HepG2 (cell line): ENCODE measurements around the gene CHMP4B. TPM values are rescaled to one million over a fixed set of nuclear protein-coding genes. Genes with fewer than 3 reads are reported as not detected.

Experiments
- ARID2 ChIP-seq: sonication (generic); formaldehyde crosslinking; IDR thresholded peaks from 2 replicates; pipeline ENCODE4 v1.8.1; 2022; ENCODE audit warnings: mild to moderate bottlenecking, missing genetic modification reagents, borderline replicate concordance
- ASH2L ChIP-seq: fragments of 300-600, 200-600 bp; sonication (generic); IDR thresholded peaks from 2 replicates; pipeline ENCODE4 v1.7.0; 2017; ENCODE audit warnings: low read depth, mild to moderate bottlenecking, moderate library complexity, mixed read lengths, low read length; ENCODE audit not compliant: insufficient read length
- CBX5 ChIP-seq: sonication (generic); formaldehyde crosslinking; IDR thresholded peaks from 2 replicates; pipeline ENCODE4 v1.4.0; 2020; ENCODE audit warnings: missing genetic modification reagents, borderline replicate concordance
- GATA4 ChIP-seq: sonication (generic); IDR thresholded peaks from 2 replicates; pipeline ENCODE4 v1.6.1; 2016; ENCODE audit warnings: antibody characterized with exemption, low read depth, borderline replicate concordance
- GATAD2A ChIP-seq: IDR thresholded peaks from 2 replicates; pipeline ENCODE4 v1.6.1; 2016
- HNRNPUL1 ChIP-seq: fragments of 200-400 bp; formaldehyde crosslinking; IDR thresholded peaks from 2 replicates; pipeline ENCODE4 v1.6.1; 2017; ENCODE audit warnings: low read depth, mild to moderate bottlenecking, low read length, moderate library complexity
- MAFK ChIP-seq, 2 experiments: IDR thresholded peaks in 1 of 2; conservative IDR thresholded peaks in 1 of 2; 2 replicates each; pipeline ENCODE4 v1.6.1; 2011; ENCODE audit warnings: improper control_type of control experiment in 2 of 2, low read length in 2 of 2
- MATR3 ChIP-seq: sonication (generic); formaldehyde crosslinking; IDR thresholded peaks from 2 replicates; pipeline ENCODE4 v1.4.0; 2020; ENCODE audit warnings: missing genetic modification reagents
- MBD4 ChIP-seq: IDR thresholded peaks from 2 replicates; pipeline ENCODE4 v1.6.1; 2012; ENCODE audit warnings: low read length, inconsistent platforms, borderline replicate concordance
- MTF2 ChIP-seq: sonication (generic); formaldehyde crosslinking; IDR thresholded peaks from 2 replicates; pipeline ENCODE4 v1.5.0; 2020; ENCODE audit warnings: missing genetic modification reagents, borderline replicate concordance
- TMF1 ChIP-seq: sonication (generic); formaldehyde crosslinking; IDR thresholded peaks from 2 replicates; pipeline ENCODE4 v1.8.1; 2022; ENCODE audit warnings: low read depth, missing genetic modification reagents
- XRCC5 ChIP-seq: fragments of 200-400 bp; formaldehyde crosslinking; optimal IDR thresholded peaks from 2 replicates; pipeline ENCODE3; 2017; ENCODE audit warnings: mild to moderate bottlenecking, low read length
- ZNF441 ChIP-seq: sonication (generic); formaldehyde crosslinking; IDR thresholded peaks from 2 replicates; pipeline ENCODE4 v1.7.0; 2021; ENCODE audit warnings: missing genetic modification reagents, borderline replicate concordance
- ZNF496 ChIP-seq: sonication (generic); formaldehyde crosslinking; IDR thresholded peaks from 2 replicates; pipeline ENCODE4 v1.8.1; 2023; ENCODE audit warnings: mild to moderate bottlenecking, moderate library complexity, missing genetic modification reagents; ENCODE audit not compliant: insufficient replicate concordance
- ZNF644 ChIP-seq: IDR thresholded peaks from 2 replicates; pipeline ENCODE4 v1.6.1; 2016; ENCODE audit warnings: low read depth
- ZNF790 ChIP-seq: sonication (generic); formaldehyde crosslinking; IDR thresholded peaks from 2 replicates; pipeline ENCODE4 v1.8.0; 2022; ENCODE audit warnings: missing genetic modification reagents, mild to moderate bottlenecking, borderline replicate concordance
- polyA plus RNA-seq, 8 experiments: library from polyadenylated mRNA; depleted of rRNA in 3 of 8; stranded (reverse) in 7 of 8; unstranded in 1 of 8; fragments of >200 nt; fragmentation: Illumina TruSeq in 4 of 8; extraction: Trizol in 4 of 8; gene quantifications; 2 replicates each; pipeline versions ENCODE4 v1.2.1 to v1.2.3, GENCODE V29; 2011 to 2016; ENCODE audit warnings: low read depth in 4 of 8, missing spikeins in 1 of 8, mixed read lengths in 1 of 8; ENCODE audit not compliant: insufficient read depth in 1 of 8
- total RNA-seq, 5 experiments: library from RNA; depleted of rRNA; stranded (reverse); fragments of >200 nt; fragmentation: Illumina TruSeq; extraction: Trizol; gene quantifications; 2 replicates each; pipeline ENCODE4 v1.2.3, GENCODE V29; 2016; ENCODE audit warnings: low read depth in 1 of 5
- TF ChIP-seq, protein P1 (sequence below): sonication (generic); formaldehyde crosslinking; IDR thresholded peaks from 2 replicates; pipeline ENCODE4 v1.8.0; 2022; ENCODE audit warnings: mild to moderate bottlenecking, missing genetic modification reagents, borderline replicate concordance
- TF ChIP-seq, protein P2 (sequence below): sonication (generic); formaldehyde crosslinking; IDR thresholded peaks from one replicate; pipeline ENCODE4 v1.5.1; 2020; ENCODE audit warnings: mild to moderate bottlenecking, missing genetic modification reagents; ENCODE audit errors: not compliant biosample characterization
- TF ChIP-seq, protein P3 (sequence below): sonication (generic); formaldehyde crosslinking; IDR thresholded peaks from 2 replicates; pipeline ENCODE4 v1.4.0; 2020; ENCODE audit warnings: missing genetic modification reagents, borderline replicate concordance

Gene CHMP4B
- total and polyA plus RNA-seq, 2 of the 13 experiments (the other 11 are each of a cell fraction or from before 2014, with no cell fraction given) = 40.1 to 45.6 TPM

DNA sequence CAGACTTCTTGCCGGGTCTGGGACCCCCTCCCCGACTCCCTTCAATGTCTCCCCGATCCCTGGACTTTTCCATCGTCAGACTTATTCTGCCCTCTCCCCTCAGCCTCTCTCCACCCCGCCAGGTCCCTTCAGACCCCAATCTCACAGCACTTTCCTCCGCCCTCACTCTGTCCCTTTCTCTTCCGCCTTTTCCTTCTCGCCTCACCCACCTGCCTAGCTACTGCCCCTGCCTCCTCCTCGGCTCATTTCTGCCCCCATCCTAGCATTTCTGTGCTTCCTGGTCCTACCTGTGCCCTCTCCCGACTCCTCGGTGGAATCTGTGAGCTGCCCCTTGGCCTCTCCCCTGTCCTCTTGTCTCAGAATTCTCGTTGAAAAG is 616 bp downstream of the CHMP4B start (continued):
- TF ChIP-seq MBD4 (no peak), ZNF441 (CRISPR knock-in tag) (peak; percentile 32; the same call in 1 of the 2 replicates), ZNF496 (no peak), TMF1 (CRISPR knock-in tag) (no peak), ASH2L (no peak), MATR3 (no peak), GATAD2A (no peak), HNRNPUL1 (no peak), XRCC5 (no peak), CBX5 (CRISPR knock-in tag) (no peak), MAFK (conservative IDR thresholded peaks at IDR 0.05 in 1 of 2, IDR thresholded peaks at IDR 0.05 in 1 of 2; ENCODE audit: low read length in 2 of 2) (no peak), MTF2 (no peak), ZNF644 (no peak), ZNF790 (CRISPR knock-in tag) (no peak), GATA4 (no peak), ARID2 (CRISPR knock-in tag) (peak; percentile 86; the same call in 1 of the 2 replicates)
- TF ChIP-seq, protein P1, sequence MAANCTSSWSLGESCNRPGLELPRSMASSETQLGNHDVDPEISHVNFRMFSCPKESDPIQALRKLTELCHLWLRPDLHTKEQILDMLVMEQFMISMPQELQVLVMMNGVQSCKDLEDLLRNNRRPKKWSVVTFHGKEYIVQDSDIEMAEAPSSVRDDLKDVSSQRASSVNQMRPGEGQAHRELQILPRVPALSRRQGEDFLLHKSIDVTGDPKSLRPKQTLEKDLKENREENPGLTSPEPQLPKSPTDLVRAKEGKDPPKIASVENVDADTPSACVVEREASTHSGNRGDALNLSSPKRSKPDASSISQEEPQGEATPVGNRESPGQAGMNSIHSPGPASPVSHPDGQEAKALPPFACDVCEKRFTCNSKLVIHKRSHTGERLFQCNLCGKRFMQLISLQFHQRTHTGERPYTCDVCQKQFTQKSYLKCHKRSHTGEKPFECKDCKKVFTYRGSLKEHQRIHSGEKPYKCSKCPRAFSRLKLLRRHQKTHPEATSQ (CRISPR knock-in tag) = no peak
- TF ChIP-seq, protein P2, sequence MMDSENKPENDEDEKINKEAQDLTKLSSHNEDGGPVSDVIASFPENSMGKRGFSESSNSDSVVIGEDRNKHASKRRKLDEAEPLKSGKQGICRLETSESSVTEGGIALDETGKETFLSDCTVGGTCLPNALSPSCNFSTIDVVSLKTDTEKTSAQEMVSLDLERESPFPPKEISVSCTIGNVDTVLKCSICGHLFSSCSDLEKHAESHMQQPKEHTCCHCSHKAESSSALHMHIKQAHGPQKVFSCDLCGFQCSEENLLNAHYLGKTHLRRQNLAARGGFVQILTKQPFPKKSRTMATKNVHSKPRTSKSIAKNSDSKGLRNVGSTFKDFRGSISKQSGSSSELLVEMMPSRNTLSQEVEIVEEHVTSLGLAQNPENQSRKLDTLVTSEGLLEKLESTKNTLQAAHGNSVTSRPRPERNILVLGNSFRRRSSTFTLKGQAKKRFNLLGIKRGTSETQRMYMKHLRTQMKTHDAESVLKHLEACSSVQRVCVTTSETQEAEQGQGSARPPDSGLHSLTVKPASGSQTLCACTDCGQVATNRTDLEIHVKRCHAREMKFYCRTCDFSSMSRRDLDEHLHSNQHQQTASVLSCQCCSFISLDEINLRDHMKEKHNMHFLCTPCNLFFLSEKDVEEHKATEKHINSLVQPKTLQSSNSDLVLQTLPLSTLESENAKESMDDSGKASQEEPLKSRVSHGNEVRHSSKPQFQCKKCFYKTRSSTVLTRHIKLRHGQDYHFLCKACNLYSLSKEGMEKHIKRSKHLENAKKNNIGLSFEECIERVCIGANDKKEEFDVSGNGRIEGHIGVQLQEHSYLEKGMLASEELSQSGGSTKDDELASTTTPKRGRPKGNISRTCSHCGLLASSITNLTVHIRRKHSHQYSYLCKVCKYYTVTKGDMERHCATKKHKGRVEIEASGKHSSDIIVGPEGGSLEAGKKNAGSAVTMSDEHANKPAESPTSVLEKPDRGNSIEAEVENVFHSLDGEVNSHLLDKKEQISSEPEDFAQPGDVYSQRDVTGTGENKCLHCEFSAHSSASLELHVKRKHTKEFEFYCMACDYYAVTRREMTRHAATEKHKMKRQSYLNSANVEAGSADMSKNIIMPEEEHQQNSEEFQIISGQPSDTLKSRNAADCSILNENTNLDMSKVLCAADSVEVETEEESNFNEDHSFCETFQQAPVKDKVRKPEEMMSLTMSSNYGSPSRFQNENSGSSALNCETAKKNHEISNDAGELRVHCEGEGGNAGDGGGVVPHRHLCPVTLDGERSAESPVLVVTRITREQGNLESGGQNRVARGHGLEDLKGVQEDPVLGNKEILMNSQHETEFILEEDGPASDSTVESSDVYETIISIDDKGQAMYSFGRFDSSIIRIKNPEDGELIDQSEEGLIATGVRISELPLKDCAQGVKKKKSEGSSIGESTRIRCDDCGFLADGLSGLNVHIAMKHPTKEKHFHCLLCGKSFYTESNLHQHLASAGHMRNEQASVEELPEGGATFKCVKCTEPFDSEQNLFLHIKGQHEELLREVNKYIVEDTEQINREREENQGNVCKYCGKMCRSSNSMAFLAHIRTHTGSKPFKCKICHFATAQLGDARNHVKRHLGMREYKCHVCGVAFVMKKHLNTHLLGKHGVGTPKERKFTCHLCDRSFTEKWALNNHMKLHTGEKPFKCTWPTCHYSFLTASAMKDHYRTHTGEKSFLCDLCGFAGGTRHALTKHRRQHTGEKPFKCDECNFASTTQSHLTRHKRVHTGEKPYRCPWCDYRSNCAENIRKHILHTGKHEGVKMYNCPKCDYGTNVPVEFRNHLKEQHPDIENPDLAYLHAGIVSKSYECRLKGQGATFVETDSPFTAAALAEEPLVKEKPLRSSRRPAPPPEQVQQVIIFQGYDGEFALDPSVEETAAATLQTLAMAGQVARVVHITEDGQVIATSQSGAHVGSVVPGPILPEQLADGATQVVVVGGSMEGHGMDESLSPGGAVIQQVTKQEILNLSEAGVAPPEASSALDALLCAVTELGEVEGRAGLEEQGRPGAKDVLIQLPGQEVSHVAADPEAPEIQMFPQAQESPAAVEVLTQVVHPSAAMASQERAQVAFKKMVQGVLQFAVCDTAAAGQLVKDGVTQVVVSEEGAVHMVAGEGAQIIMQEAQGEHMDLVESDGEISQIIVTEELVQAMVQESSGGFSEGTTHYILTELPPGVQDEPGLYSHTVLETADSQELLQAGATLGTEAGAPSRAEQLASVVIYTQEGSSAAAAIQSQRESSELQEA (CRISPR knock-in tag) = no peak
- TF ChIP-seq, protein P3, sequence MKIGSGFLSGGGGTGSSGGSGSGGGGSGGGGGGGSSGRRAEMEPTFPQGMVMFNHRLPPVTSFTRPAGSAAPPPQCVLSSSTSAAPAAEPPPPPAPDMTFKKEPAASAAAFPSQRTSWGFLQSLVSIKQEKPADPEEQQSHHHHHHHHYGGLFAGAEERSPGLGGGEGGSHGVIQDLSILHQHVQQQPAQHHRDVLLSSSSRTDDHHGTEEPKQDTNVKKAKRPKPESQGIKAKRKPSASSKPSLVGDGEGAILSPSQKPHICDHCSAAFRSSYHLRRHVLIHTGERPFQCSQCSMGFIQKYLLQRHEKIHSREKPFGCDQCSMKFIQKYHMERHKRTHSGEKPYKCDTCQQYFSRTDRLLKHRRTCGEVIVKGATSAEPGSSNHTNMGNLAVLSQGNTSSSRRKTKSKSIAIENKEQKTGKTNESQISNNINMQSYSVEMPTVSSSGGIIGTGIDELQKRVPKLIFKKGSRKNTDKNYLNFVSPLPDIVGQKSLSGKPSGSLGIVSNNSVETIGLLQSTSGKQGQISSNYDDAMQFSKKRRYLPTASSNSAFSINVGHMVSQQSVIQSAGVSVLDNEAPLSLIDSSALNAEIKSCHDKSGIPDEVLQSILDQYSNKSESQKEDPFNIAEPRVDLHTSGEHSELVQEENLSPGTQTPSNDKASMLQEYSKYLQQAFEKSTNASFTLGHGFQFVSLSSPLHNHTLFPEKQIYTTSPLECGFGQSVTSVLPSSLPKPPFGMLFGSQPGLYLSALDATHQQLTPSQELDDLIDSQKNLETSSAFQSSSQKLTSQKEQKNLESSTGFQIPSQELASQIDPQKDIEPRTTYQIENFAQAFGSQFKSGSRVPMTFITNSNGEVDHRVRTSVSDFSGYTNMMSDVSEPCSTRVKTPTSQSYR (CRISPR knock-in tag) = no peak
